IMR-90 (cell line): ENCODE measurements around the gene TMC4. TPM values are rescaled to one million over a fixed set of nuclear protein-coding genes. Genes with fewer than 3 reads are reported as not detected.

ENCODE experiments used
- ATAC-seq: fragments of 200-7000 bp; cut with Tn5 transposase; 2 replicates; pipeline ENCODE4 v1.9.1; 2020; ENCODE audit warnings: low read depth, mild to moderate bottlenecking, moderate library complexity
- BruUV-seq: library from RNA; stranded (reverse); fragments of 400-500 nt; replicated peaks from 2 replicates; lab custom pipeline; 2021; lab: Mats Ljungman, UMichigan
- CTCF ChIA-PET: fragments of 300-600 bp; formaldehyde crosslinking; extraction: SDS; loops from one replicate; lab custom pipeline; 2021; ENCODE audit warnings: antibody characterized with exemption; lab: Yijun Ruan, JAX
- POLR2A ChIA-PET: fragments of 300-600 bp; sonication (Branson Sonifier 250); formaldehyde crosslinking; loops from one replicate; lab custom pipeline; 2022; ENCODE audit warnings: antibody characterized with exemption; ENCODE audit not compliant: unreplicated experiment; lab: Charles Lee
- DNase-seq: peaks from one replicate; pipeline ENCODE4 v3.0.0; 2013
- H2AFZ ChIP-seq: replicated peaks from 2 replicates; pipeline ENCODE3; 2013; ENCODE audit warnings: low read length, mild to moderate bottlenecking; ENCODE audit not compliant: poor library complexity
- H2AK5ac ChIP-seq: 2 replicates; pipeline ENCODE4 v1.6.1; 2013; ENCODE audit warnings: low read depth, low read length, inconsistent platforms
- H2AK9ac ChIP-seq: replicated peaks from 2 replicates; pipeline ENCODE3; 2013; ENCODE audit warnings: mild to moderate bottlenecking, low read depth, low read length, moderate library complexity; ENCODE audit not compliant: poor library complexity
- H2BK120ac ChIP-seq: 2 replicates; pipeline ENCODE4 v1.6.1; 2013; ENCODE audit warnings: low read depth, low read length, inconsistent platforms
- H2BK15ac ChIP-seq: 3 replicates; pipeline ENCODE4 v1.6.1; 2013; ENCODE audit warnings: low read depth, low read length, inconsistent platforms
- H2BK20ac ChIP-seq: 2 replicates; pipeline ENCODE4 v1.6.1; 2013; ENCODE audit warnings: low read depth, mild to moderate bottlenecking, inconsistent platforms, low read length, moderate library complexity
- H2BK5ac ChIP-seq: 2 replicates; pipeline ENCODE4 v1.6.1; 2013; ENCODE audit warnings: mild to moderate bottlenecking, low read depth, low read length, inconsistent platforms; ENCODE audit not compliant: poor library complexity, severe bottlenecking
- H3K14ac ChIP-seq: replicated peaks from 2 replicates; pipeline ENCODE4 v1.6.1; 2013; ENCODE audit warnings: low read depth, low read length, inconsistent platforms
- H3K18ac ChIP-seq: 2 replicates; pipeline ENCODE4 v1.6.1; 2013; ENCODE audit warnings: low read depth, low read length, control low read depth
- H3K23ac ChIP-seq: 2 replicates; pipeline ENCODE4 v1.6.1; 2013; ENCODE audit warnings: low read depth, low read length, inconsistent platforms
- H3K27ac ChIP-seq: 2 replicates; pipeline ENCODE4 v1.5.1; 2013; ENCODE audit warnings: mild to moderate bottlenecking, control low read depth, low read length; ENCODE audit not compliant: insufficient read depth
- H3K27me3 ChIP-seq: 2 replicates; pipeline ENCODE4 v1.6.1; 2013; ENCODE audit warnings: low read length; ENCODE audit not compliant: control insufficient read depth, insufficient read depth
- H3K36me3 ChIP-seq: 2 replicates; pipeline ENCODE4 v1.6.1; 2013; ENCODE audit warnings: low read length, mixed read lengths; ENCODE audit not compliant: control insufficient read depth, insufficient read depth
- H3K4ac ChIP-seq: 2 replicates; pipeline ENCODE4 v1.6.1; 2013; ENCODE audit warnings: low read depth, low read length, inconsistent platforms
- H3K4me1 ChIP-seq: 2 replicates; pipeline ENCODE4 v1.6.1; 2013; ENCODE audit warnings: low read length, mixed read lengths; ENCODE audit not compliant: control insufficient read depth, insufficient read depth
- H3K4me2 ChIP-seq: 2 replicates; pipeline ENCODE4 v1.6.1; 2013; ENCODE audit warnings: low read depth, mild to moderate bottlenecking, control low read depth, low read length, moderate library complexity
- H3K4me3 ChIP-seq: 2 replicates; pipeline ENCODE4 v1.5.1; 2013; ENCODE audit warnings: low read depth, mild to moderate bottlenecking, control low read depth, low read length, moderate library complexity; ENCODE audit not compliant: insufficient read depth
- H3K56ac ChIP-seq: 2 replicates; pipeline ENCODE4 v1.6.1; 2013; ENCODE audit warnings: low read length, inconsistent platforms; ENCODE audit not compliant: insufficient read depth; ENCODE audit errors: extremely low read depth
- H3K79me1 ChIP-seq, 2 experiments: 2 replicates each; pipeline ENCODE4 v1.6.1; 2013; ENCODE audit warnings: low read length in 2 of 2, inconsistent platforms in 1 of 2, low read depth in 1 of 2
- H3K9ac ChIP-seq: 2 replicates; pipeline ENCODE4 v1.6.1; 2013; ENCODE audit warnings: low read depth, low read length, control low read depth
- H3K9me1 ChIP-seq: 2 replicates; pipeline ENCODE4 v1.6.1; 2013; ENCODE audit warnings: low read length, inconsistent platforms; ENCODE audit not compliant: insufficient read depth
- H3K9me3 ChIP-seq: 2 replicates; pipeline ENCODE4 v1.6.1; 2013; ENCODE audit warnings: low read length; ENCODE audit not compliant: control insufficient read depth, insufficient read depth
- H4K20me1 ChIP-seq: 2 replicates; pipeline ENCODE4 v1.6.1; 2013; ENCODE audit warnings: low read length, inconsistent platforms; ENCODE audit not compliant: insufficient read depth
- H4K5ac ChIP-seq: 2 replicates; pipeline ENCODE4 v1.6.1; 2013; ENCODE audit warnings: mild to moderate bottlenecking, low read depth, low read length, control low read depth
- H4K8ac ChIP-seq, 2 experiments: 2 replicates each; pipeline ENCODE4 v1.6.1; 2013; ENCODE audit warnings: low read depth in 2 of 2, low read length in 2 of 2, control low read depth in 1 of 2, inconsistent platforms in 1 of 2
- H4K91ac ChIP-seq: 2 replicates; pipeline ENCODE4 v1.6.1; 2013; ENCODE audit warnings: low read depth, low read length, inconsistent platforms; ENCODE audit not compliant: insufficient read depth
- BHLHE40 ChIP-seq: fragments of 150-350 bp; IDR thresholded peaks from 2 replicates; pipeline ENCODE4 v1.6.1; 2016; ENCODE audit warnings: mild to moderate bottlenecking, low read depth, low read length
- MAZ ChIP-seq: IDR thresholded peaks from 2 replicates; pipeline ENCODE4 v1.6.1; 2012; ENCODE audit warnings: low read depth, mild to moderate bottlenecking, low read length, improper control_type of control experiment, moderate library complexity, borderline replicate concordance
- NFE2L2 ChIP-seq: fragments of 150-350 bp; IDR thresholded peaks from 2 replicates; pipeline ENCODE4 v1.6.1; 2016; ENCODE audit warnings: low read depth, mild to moderate bottlenecking, low read length
- RAD21 ChIP-seq: IDR thresholded peaks from 2 replicates; pipeline ENCODE4 v1.6.1; 2012; ENCODE audit warnings: low read length, improper control_type of control experiment
- WGBS, 2 experiments: methylation state at CpG; one replicate each; pipeline versions ENCODE4 v1.1.5 to v1.1.7; 2013; ENCODE audit warnings: missing lambda C conversion rate in 2 of 2; ENCODE audit not compliant: insufficient read length in 1 of 2; ENCODE audit errors: extremely low coverage in 2 of 2; 5-methylcytosine and 5-hydroxymethylcytosine counted together
- dilution Hi-C: fragments of 300-500 bp; cut with HindIII; formaldehyde crosslinking; loops from one replicate; pipeline ENCODE4 v1.14.3; 2018; ENCODE audit warnings: low sequenced_read_pairs; ENCODE audit not compliant: unreplicated experiment
- in situ Hi-C: fragments of 300-500 bp; cut with MboI; formaldehyde crosslinking; loops from 3 replicates; pipeline ENCODE4 v1.14.3; 2019; ENCODE audit warnings: low sequenced_read_pairs, inconsistent platforms, mixed read lengths
- intact Hi-C: fragments of 100-400 bp; cut with micrococcal nuclease; formaldehyde crosslinking; loops from 2 replicates; pipeline ENCODE4 v1.10.0; 2022
- polyA plus RNA-seq, 3 experiments: library from polyadenylated mRNA; depleted of rRNA; stranded (reverse); fragments of >200 nt; gene quantifications; 2 replicates each; pipeline ENCODE4 v1.2.3, GENCODE V29; 2012; ENCODE audit warnings: low replicate concordance in 1 of 3
- total RNA-seq: library from RNA; depleted of rRNA; stranded (reverse); fragments of >200 nt; gene quantifications from 2 replicates; pipeline ENCODE4 v1.2.3, GENCODE V29; 2012
- TF ChIP-seq, protein P1 (sequence below): fragments of 150-350 bp; IDR thresholded peaks from 2 replicates; pipeline ENCODE4 v1.6.1; 2017; ENCODE audit warnings: mild to moderate bottlenecking, antibody characterized with exemption, low read length, low read depth

TMC4 gene
- total and polyA plus RNA-seq, 2 of the 4 experiments (the other 2 are of a cell fraction): 0.72 to 1.1 TPM

DNA sequence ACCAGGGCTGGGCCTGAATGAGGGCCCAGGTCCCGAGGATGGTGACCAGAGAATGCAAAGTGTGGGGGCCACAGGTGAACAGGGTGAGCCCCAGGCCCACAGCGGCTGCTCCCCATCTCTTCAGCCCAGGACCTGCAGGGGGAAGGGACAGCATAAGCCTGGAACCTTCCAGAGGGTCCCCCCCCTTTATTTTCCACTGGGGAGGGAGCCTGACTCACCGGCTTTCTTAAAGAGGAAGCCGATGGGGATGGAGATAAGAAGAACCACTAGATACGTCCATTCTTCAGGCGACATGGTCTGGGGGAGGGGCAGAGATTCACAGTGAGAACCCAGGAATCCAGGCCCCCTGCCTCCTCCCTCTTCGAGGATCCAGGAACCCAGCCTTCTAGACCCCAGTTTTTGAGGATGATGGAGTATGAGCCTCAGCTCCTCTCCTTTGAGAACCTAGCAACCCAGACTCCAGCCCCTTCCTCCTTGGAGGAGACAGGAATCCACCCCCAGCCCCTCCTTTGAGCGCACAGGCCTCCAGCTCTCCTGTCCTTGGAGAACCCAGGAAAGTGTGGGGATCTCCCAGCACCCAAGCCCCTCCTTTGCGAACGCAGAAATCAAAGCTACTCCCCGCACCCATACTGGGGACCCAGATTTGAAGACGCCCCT lies 15.4 kb upstream of the TMC4 start:
- Histone ChIP-seq H3K4ac (peak overlapping the region; percentile 82), H3K9ac (peak overlapping the region; percentile 71), H4K5ac (peak overlapping the region; percentile 19; the same call in 1 of the 2 replicates), H2AFZ (peak overlapping the region; percentile 74), H2AK9ac (peak overlapping the region; percentile 99), H2BK20ac (no peak overlapping the region), H3K4me1 (peaks cover 5% of the 10 kb centered on the region), H3K36me3 (peaks cover 23% of the 10 kb centered on the region), H3K23ac (peak overlapping the region; percentile 92; the same call in 1 of the 2 replicates), H2AK5ac (peak overlapping the region; percentile 91), H3K18ac (peak overlapping the region; percentile 15; the same call in 1 of the 2 replicates), H3K4me2 (peak overlapping the region; percentile 89), H3K14ac (peak overlapping the region; percentile 94), H3K27ac (peak overlapping the region; percentile 88), H3K4me3 (peak overlapping the region; percentile 68), H3K9me1 (peaks cover 3% of the 10 kb centered on the region; the same call in 1 of the 2 replicates), H4K91ac (peak overlapping the region; percentile 35; the same call in 1 of the 2 replicates), H3K56ac (peak overlapping the region; percentile 65), H4K8ac (peak overlapping the region in 1 of 2 experiments; percentile 41; a peak in 1 of 4 replicates), H3K9me3 (no peaks in the 10 kb centered on the region), H2BK120ac (peak overlapping the region; percentile 45; the same call in 1 of the 2 replicates), H2BK5ac (peak overlapping the region; percentile 88), H3K79me1 (peaks cover 21 to 57% of the 10 kb centered on the region in 2 experiments), H2BK15ac (no peak overlapping the region; the same call in 2 of the 3 replicates), H4K20me1 (peaks cover 16% of the 10 kb centered on the region), H3K27me3 (no peaks in the 10 kb centered on the region)
- TF ChIP-seq NFE2L2 (no peak), BHLHE40 (no peak), RAD21 (0 out of 2 replicates have a peak, but pooled peaks have one; percentile 16), MAZ (peak; percentile 11; the same call in 1 of the 2 replicates)
- TF ChIP-seq, protein P1, sequence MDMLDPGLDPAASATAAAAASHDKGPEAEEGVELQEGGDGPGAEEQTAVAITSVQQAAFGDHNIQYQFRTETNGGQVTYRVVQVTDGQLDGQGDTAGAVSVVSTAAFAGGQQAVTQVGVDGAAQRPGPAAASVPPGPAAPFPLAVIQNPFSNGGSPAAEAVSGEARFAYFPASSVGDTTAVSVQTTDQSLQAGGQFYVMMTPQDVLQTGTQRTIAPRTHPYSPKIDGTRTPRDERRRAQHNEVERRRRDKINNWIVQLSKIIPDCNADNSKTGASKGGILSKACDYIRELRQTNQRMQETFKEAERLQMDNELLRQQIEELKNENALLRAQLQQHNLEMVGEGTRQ: no peak
- BruUV-seq: no TSS peak
- no CpG with 5 or more reads among the region's 12 CpGs for WGBS, 2 experiments
- ChIA-PET POLR2A (no interaction called here), CTCF (interaction anchor here (1.1 kb wide), 1 partner anchor 202 kb away, joined by 3 read pairs; no protein-coding TSS in a partner anchor)
- DNase-seq (peak; percentile 61), ATAC-seq (no peak)
- intact Hi-C loops (loop anchor here (2.0 kb wide), 1 partner anchor 20 kb away; no protein-coding TSS in a partner anchor), dilution Hi-C loops (no loop called here), in situ Hi-C loops (no loop called here)
